Measurements from ENCODE around the gene FAM149B1. TPM values are rescaled to one million over a fixed set of nuclear protein-coding genes. Genes with fewer than 3 reads are reported as not detected.

The FAM149B1 gene
- total RNA-seq, 4 donors from 2014 or later = 11.0 to 37.4 (median 19.0) TPM

DNA sequence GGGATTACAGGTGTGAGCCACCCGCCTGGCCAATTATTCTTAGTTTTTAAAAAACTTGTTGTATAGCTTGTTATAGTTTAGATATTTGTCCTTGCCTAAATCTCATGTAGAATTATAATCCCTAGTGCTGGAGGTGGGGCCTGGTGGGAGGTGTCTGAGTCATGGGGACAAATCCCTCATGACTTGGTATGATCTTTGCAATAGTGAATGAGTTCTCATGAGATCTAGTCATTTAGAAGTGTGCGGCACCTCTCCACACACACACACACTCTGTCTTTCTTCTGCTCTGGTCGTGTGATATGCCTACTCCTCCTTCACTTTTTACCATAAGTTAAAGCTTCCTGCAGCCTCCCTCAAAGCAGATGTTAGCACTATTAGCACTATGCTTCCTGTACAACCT is 37.2 kb downstream of the FAM149B1 start:
- no peak overlapping the region for H3K27ac ChIP-seq
- TF ChIP-seq, protein P1, sequence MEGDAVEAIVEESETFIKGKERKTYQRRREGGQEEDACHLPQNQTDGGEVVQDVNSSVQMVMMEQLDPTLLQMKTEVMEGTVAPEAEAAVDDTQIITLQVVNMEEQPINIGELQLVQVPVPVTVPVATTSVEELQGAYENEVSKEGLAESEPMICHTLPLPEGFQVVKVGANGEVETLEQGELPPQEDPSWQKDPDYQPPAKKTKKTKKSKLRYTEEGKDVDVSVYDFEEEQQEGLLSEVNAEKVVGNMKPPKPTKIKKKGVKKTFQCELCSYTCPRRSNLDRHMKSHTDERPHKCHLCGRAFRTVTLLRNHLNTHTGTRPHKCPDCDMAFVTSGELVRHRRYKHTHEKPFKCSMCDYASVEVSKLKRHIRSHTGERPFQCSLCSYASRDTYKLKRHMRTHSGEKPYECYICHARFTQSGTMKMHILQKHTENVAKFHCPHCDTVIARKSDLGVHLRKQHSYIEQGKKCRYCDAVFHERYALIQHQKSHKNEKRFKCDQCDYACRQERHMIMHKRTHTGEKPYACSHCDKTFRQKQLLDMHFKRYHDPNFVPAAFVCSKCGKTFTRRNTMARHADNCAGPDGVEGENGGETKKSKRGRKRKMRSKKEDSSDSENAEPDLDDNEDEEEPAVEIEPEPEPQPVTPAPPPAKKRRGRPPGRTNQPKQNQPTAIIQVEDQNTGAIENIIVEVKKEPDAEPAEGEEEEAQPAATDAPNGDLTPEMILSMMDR (IDR thresholded peaks at IDR 0.05) = no peak
- TF ChIP-seq POLR2A (IDR thresholded peaks at IDR 0.05) = no peak
- H3K4me1 ChIP-seq = no peaks in the 10 kb centered on the region
- H3K27me3 ChIP-seq = no peaks in the 10 kb centered on the region
- no peaks in the 10 kb centered on the region for H3K36me3 ChIP-seq
- no peaks in the 10 kb centered on the region for H3K9me3 ChIP-seq
- intact Hi-C loops (cut with DNase I; ENCODE audit: low total_unique reads) = no loop called here
- no peak for DNase-seq
- no peak overlapping the region for H3K4me3 ChIP-seq

DNA sequence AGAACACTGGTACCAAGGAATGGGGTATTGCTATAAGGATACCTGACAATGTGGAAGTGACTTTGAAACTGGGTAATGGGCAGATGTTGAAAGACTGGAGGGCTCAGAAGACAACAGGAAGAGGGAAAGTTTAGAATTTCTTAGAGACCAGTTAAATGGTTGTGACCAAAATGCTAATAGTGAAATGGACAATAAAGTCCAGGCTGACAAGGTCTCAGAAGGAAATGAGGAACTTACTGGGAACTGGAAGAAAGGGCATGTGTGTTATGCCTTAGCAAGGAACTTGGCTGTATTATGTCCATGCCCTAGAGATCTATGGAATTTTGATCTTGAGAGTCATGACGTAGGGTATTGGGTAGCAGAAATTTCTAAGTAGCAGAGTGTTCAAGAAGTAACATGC is 38.0 kb downstream of the FAM149B1 start:
- no peak for DNase-seq
- no peak for TF ChIP-seq POLR2A (IDR thresholded peaks at IDR 0.05)
- TF ChIP-seq, protein P1 (IDR thresholded peaks at IDR 0.05) = no peak
- Histone ChIP-seq H3K27me3 (no peaks in the 10 kb centered on the region), H3K4me3 (no peak overlapping the region), H3K36me3 (no peaks in the 10 kb centered on the region), H3K9me3 (no peaks in the 10 kb centered on the region), H3K27ac (no peak overlapping the region), H3K4me1 (no peaks in the 10 kb centered on the region)
- intact Hi-C loops (cut with DNase I; ENCODE audit: low total_unique reads) = no loop called here

DNA sequence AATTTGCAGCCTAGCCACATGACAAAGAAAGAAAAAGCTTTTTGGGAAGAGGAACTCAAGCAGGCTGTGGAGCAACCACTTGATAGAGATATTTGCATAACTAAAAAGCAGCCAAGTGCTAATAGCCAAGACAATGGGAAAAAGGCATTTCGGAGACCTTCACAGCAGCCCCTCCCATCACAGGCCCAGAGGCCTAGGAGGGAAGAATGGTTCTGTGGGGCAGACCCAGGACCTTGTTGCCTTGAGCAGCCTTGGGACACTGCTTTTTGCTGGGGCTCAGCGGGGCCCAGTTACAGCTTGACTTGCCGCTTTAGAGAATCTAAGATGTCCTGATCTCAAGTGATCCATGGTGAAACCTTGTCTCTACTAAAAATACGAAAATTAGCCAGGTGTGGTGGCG is 38.5 kb downstream of the FAM149B1 start:
- intact Hi-C loops (cut with DNase I; ENCODE audit: low total_unique reads) = no loop called here
- Histone ChIP-seq H3K27me3 (no peaks in the 10 kb centered on the region), H3K4me3 (no peak overlapping the region), H3K27ac (no peak overlapping the region), H3K4me1 (no peaks in the 10 kb centered on the region), H3K36me3 (no peaks in the 10 kb centered on the region), H3K9me3 (no peaks in the 10 kb centered on the region)
- DNase-seq = no peak
- TF ChIP-seq, protein P1 (IDR thresholded peaks at IDR 0.05) = no peak
- TF ChIP-seq POLR2A (IDR thresholded peaks at IDR 0.05) = no peak

DNA sequence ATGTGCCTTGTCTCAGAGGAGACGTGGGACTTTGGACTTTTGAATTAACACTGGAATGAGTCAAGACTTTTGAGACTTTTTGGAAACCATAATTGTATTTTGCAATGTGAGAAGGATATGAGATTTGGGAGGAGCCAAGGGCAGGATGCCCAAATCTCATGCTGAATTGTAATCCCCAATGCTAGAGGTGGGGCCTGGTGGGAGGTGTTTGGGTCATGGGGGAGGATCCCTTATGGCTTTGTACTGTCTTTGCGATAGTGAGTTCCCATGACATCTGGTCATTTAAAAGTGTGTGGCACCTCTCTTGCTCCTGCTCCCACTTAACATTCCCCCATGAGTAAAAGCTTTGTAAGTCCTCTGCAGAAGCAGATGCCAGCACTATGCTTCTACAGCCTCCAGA is 40.0 kb downstream of the FAM149B1 start:
- Histone ChIP-seq H3K9me3 (no peaks in the 10 kb centered on the region), H3K4me3 (no peak overlapping the region), H3K27me3 (no peaks in the 10 kb centered on the region), H3K36me3 (no peaks in the 10 kb centered on the region), H3K4me1 (no peaks in the 10 kb centered on the region), H3K27ac (no peak overlapping the region)
- TF ChIP-seq, protein P1 (IDR thresholded peaks at IDR 0.05) = no peak
- no peak for TF ChIP-seq POLR2A (IDR thresholded peaks at IDR 0.05)
- DNase-seq = no peak
- intact Hi-C loops (cut with DNase I; ENCODE audit: low total_unique reads) = no loop called here

DNA sequence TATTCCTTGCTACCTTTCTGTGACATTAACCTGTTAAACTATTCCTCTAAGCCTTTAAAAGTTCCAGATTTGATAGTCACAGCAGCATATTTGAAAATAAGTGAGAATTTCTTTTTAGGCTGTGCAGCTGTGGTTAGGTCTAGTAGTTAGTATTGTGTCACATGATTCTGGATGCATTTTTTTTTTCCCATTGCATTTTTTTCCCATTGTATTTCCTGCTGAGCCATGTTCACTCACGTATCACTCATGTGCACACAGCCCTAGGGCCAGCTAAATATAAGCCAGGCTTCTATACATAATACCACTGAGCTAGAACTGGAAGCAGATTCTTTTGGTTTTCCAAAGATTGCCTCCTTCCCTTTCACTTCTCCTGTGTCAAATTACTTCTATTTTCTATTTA is 41.8 kb downstream of the FAM149B1 start:
- Histone ChIP-seq H3K4me3 (no peak overlapping the region), H3K27me3 (no peaks in the 10 kb centered on the region), H3K9me3 (no peaks in the 10 kb centered on the region), H3K4me1 (no peaks in the 10 kb centered on the region), H3K27ac (no peak overlapping the region), H3K36me3 (no peaks in the 10 kb centered on the region)
- intact Hi-C loops (cut with DNase I; ENCODE audit: low total_unique reads) = no loop called here
- no peak for TF ChIP-seq POLR2A (IDR thresholded peaks at IDR 0.05)
- TF ChIP-seq, protein P1 (IDR thresholded peaks at IDR 0.05) = no peak
- DNase-seq = no peak

Measured in uterus (tissue), 4 donors.